Measurements from ENCODE around the gene TASL.

TASL gene

GRCh38 chrX:30620125-30620524, 42.6 kb upstream of the TASL start:
- Histone ChIP-seq H2AFZ (ENCODE audit: low read depth) (no peak overlapping the region), H3K27ac (no peak overlapping the region), H3K79me2 (ENCODE audit: insufficient read depth, low read depth) (no peaks in the 10 kb centered on the region), H3K27me3 (ENCODE audit: insufficient read depth, low read depth) (no peaks in the 10 kb centered on the region), H3K36me3 (ENCODE audit: insufficient read depth) (no peaks in the 10 kb centered on the region), H3K4me3 (IDR thresholded peaks at IDR 0.05; ENCODE audit: insufficient read depth, low read depth, low read length) (no peak overlapping the region), H3K4me2 (no peak overlapping the region), H3K4me1 (ENCODE audit: low read depth, poor library complexity, severe bottlenecking) (no peaks in the 10 kb centered on the region), H3K9ac (no peak overlapping the region), H4K20me1 (ENCODE audit: insufficient read depth) (no peaks in the 10 kb centered on the region)
- TF ChIP-seq CTCF (conservative IDR thresholded peaks at IDR 0.05; ENCODE audit: low read depth, low read length): no peak

- Histone ChIP-seq H3K4me1 (ENCODE audit: low read depth, poor library complexity, severe bottlenecking) (no peaks in the 10 kb centered on the region), H3K36me3 (ENCODE audit: insufficient read depth) (no peaks in the 10 kb centered on the region), H2AFZ (ENCODE audit: low read depth) (no peak overlapping the region), H3K27me3 (ENCODE audit: insufficient read depth, low read depth) (no peaks in the 10 kb centered on the region), H3K79me2 (ENCODE audit: insufficient read depth, low read depth) (no peaks in the 10 kb centered on the region), H3K4me2 (no peak overlapping the region), H3K27ac (no peak overlapping the region), H4K20me1 (ENCODE audit: insufficient read depth) (no peaks in the 10 kb centered on the region), H3K4me3 (IDR thresholded peaks at IDR 0.05; ENCODE audit: insufficient read depth, low read depth, low read length) (no peak overlapping the region), H3K9ac (no peak overlapping the region)
- no peak for TF ChIP-seq CTCF (conservative IDR thresholded peaks at IDR 0.05; ENCODE audit: low read depth, low read length)
These were observed 40.7 kb upstream of the TASL start for GRCh38 chrX:30618160-30618765.

GRCh38 chrX:30615229-30615628, 37.7 kb upstream of the TASL start:
- Histone ChIP-seq H3K4me2 (no peak overlapping the region), H2AFZ (ENCODE audit: low read depth) (no peak overlapping the region), H3K79me2 (ENCODE audit: insufficient read depth, low read depth) (no peaks in the 10 kb centered on the region), H4K20me1 (ENCODE audit: insufficient read depth) (no peaks in the 10 kb centered on the region), H3K4me1 (ENCODE audit: low read depth, poor library complexity, severe bottlenecking) (no peaks in the 10 kb centered on the region), H3K27me3 (ENCODE audit: insufficient read depth, low read depth) (no peaks in the 10 kb centered on the region), H3K9ac (no peak overlapping the region), H3K27ac (no peak overlapping the region), H3K36me3 (ENCODE audit: insufficient read depth) (no peaks in the 10 kb centered on the region), H3K4me3 (IDR thresholded peaks at IDR 0.05; ENCODE audit: insufficient read depth, low read depth, low read length) (no peak overlapping the region)
- TF ChIP-seq CTCF (conservative IDR thresholded peaks at IDR 0.05; ENCODE audit: low read depth, low read length): no peak

GRCh38 chrX:30613721-30614120, 36.2 kb upstream of the TASL start:
- H3K27me3 ChIP-seq (ENCODE audit: insufficient read depth, low read depth): no peaks in the 10 kb centered on the region
- H3K27ac ChIP-seq: no peak overlapping the region
- no peak for TF ChIP-seq CTCF (conservative IDR thresholded peaks at IDR 0.05; ENCODE audit: low read depth, low read length)
- H3K9ac ChIP-seq: no peak overlapping the region
- H3K79me2 ChIP-seq (ENCODE audit: insufficient read depth, low read depth): no peaks in the 10 kb centered on the region
- H3K4me1 ChIP-seq (ENCODE audit: low read depth, poor library complexity, severe bottlenecking): no peaks in the 10 kb centered on the region
- H4K20me1 ChIP-seq (ENCODE audit: insufficient read depth): no peaks in the 10 kb centered on the region
- no peak overlapping the region for H3K4me2 ChIP-seq
- no peaks in the 10 kb centered on the region for H3K36me3 ChIP-seq (ENCODE audit: insufficient read depth)
- no peak overlapping the region for H3K4me3 ChIP-seq (IDR thresholded peaks at IDR 0.05; ENCODE audit: insufficient read depth, low read depth, low read length)
- no peak overlapping the region for H2AFZ ChIP-seq (ENCODE audit: low read depth)
